Activated CD4-positive, CD25-positive, alpha-beta regulatory T cell treated with anti-CD3 and anti-CD28 coated beads, Interleukin-2, amount 50 U/mL, for 72 hours (primary cell): ENCODE data around the gene OR56B1.

Experiments
- DNase-seq: peaks from one replicate; pipeline ENCODE4 v3.0.0; 2021

Gene OR56B1

DNA sequence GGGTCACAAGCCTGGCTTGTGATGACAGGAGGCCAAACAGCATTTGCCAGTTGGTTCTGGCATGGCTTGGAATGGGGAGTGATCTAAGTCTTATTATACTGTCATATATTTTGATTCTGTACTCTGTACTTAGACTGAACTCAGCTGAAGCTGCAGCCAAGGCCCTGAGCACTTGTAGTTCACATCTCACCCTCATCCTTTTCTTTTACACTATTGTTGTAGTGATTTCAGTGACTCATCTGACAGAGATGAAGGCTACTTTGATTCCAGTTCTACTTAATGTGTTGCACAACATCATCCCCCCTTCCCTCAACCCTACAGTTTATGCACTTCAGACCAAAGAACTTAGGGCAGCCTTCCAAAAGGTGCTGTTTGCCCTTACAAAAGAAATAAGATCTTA is 843 bp downstream of the OR56B1 start:
- DNase-seq: no peak

DNA sequence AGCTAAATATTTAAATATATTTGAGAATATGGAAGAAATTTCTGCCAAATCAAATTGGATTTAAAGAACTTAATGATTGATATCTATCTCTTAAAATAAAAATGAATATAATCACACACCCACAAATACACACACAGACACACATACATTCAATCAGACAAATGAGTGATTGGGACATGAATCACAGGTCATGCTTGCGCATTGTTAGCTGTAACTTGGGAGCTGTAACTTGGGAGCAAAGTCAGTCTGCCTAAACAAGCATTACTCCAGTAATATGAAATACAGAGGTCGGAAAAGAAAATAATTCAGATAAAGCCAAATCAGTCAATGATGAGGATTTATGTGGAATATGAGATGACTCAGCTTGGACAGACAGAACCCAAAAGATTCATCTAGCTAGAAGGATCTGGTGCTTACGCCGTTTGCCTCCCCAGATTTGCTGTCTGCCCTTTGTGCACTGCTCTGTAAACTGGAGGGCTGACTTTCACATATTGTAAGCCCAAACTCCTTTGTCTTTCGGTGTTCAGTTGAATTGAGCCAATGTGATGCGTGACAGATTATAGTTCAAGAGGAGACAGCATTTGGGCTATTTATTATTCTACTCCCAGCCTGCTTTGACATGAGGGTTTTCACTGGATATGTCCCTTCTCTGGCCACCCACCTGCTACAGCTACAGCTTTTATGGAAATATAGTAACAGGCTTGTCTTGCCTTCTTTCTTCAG is 1.6 kb downstream of the OR56B1 start:
- no peak for DNase-seq

DNA sequence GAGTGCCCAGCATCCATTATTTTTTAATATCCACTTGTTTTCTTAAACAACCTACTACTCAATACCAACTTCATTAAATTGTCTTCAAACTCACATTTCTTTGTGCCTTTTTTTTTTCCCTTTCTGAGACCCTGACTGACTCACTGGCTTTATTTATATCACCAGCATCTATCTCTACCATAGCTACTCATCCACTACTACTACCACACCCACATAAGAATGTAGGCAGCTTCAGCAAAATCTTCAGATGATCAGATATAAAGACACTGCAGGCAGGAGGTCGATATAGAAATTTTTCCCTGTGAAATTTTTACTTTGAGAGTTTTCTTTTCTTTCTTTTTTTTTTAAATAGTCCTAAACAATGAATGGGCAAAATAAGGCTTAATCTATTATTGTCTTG is 2.2 kb downstream of the OR56B1 start:
- DNase-seq: no peak

DNA sequence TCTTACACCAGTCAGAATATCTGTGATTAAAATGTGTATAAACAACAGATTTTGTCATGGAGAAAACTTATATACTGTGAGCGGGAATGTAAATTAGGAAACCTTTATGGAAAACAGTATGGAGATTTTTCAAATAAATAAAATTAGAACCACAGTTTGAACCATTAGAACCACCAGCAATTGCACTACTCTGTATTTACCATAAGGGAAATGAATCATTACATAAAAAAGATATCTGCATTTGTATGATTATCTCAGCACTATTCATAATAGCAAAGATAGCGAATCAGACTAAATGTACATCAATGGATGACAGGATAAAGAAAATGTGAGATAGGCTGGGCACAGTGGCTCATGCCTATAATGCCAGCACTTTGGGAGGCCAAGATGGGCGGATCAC is 10.4 kb downstream of the OR56B1 start:
- DNase-seq: no peak

DNA sequence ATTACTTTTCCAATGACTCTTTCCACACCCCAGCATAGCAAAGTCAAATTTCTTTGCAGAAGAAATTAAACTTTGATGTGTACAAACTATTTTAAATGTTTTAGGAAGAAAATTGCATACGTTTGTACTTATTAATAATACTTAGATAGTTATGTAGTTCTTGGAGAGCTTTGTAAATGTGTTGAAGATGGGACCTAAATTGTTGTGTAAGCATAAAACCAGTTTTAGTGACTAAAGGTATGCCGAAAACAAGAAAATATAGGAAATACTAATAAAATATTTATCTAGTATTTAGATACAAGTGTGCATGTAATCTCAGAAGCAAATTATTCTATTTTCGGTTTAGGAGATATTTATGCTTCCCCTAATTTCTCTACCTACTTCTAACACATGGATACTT is 13.6 kb downstream of the OR56B1 start:
- DNase-seq: no peak

DNA sequence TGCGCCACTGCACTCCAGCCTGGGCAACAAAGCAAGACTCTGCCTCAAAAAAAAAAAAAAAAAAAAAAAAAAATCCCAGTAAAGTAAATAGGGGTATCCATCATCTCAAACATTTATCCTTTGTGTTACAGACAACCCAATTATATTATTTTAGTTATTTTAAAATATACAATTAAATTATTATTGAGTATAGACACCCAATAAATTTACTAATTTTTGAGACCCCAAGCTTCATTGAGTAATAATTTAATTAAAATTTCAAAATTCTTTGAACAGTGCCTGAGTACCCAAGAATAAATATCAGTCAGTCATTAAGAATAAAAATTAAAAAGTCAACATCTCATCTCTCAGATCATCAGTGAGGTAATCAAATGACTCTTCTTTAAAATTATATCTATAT is 17.7 kb downstream of the OR56B1 start, which contains the start of gene OR52N4:
Gene OR52N4, plus strand, starts transcription at position 301 of the 400 bp plus-strand sequence. CDS start 498 bp downstream, outside the sequence.
- no peak for DNase-seq

DNA sequence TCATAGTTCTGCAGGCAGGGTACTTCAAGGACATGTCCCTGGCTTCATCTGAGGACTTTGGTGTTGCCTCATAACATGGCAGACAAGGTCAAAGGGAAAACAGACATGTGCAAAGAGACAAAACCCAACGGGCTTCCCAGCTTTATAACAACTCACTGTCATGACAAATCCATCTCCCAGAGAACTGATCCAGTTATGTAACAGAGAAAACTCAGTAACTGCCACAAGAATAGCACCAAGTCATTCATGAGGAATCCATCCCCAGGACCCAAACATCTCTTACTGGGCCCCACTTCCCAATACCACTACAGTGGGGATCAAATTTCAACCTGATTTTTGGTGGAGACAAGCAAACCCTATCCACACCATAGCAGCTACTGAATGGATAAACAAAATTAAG is 30.8 kb downstream of the OR56B1 start:
- no peak for DNase-seq

DNA sequence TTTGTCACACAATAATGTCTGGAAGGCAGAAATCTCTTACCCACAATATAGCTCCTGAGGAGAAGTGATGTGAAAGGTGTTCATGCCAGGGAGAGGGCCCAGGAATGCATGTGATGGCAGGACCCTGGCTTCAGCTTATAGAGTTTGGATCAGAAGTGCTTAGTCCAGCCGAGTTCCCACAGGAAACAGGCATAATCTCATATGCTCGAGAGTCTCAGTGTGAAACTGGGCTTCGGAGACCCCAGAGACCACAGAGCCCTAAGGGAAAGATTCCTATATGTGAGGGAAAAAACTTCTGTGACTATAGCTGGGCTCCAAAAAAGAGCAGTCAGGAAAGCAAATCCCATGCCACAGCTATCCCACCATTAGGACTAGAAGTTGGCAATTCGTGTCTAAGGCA is 47.0 kb downstream of the OR56B1 start, which contains the start of gene OR52N5:
Gene OR52N5, minus strand, starts transcription at position 101 of the 400 bp plus-strand sequence. CDS start 4,721 bp downstream, outside the sequence.
- no peak for DNase-seq
